ENCODE data around the gene RCC1.

The RCC1 gene

GRCh38 chr1:28506907-28507246 is 1.0 kb downstream of the RCC1 start:
- Histone ChIP-seq H3K9me3 (ENCODE audit: control insufficient read depth, low read length) (no peaks in the 10 kb centered on the region), H3K27ac (peak overlapping the region; percentile 56), H3K4me3 (ENCODE audit: low read depth, low read length) (peak overlapping the region; percentile 86), H3K79me2 (no peaks in the 10 kb centered on the region), H3K9ac (no peak overlapping the region), H3K4me2 (ENCODE audit: low read length) (peak overlapping the region; percentile 64), H3K4me1 (no peaks in the 10 kb centered on the region), H3K27me3 (ENCODE audit: control insufficient read depth, insufficient read depth, low read length) (no peaks in the 10 kb centered on the region), H2AFZ (no peak overlapping the region), H3K36me3 (ENCODE audit: control insufficient read depth, insufficient read depth, low read length) (no peaks in the 10 kb centered on the region)
- TF ChIP-seq CTCF (IDR thresholded peaks at IDR 0.05): no peak

- H3K4me3 ChIP-seq (ENCODE audit: low read depth, low read length): peak overlapping the region; percentile 86
- no peaks in the 10 kb centered on the region for H3K27me3 ChIP-seq (ENCODE audit: control insufficient read depth, insufficient read depth, low read length)
- H3K79me2 ChIP-seq: no peaks in the 10 kb centered on the region
- peak overlapping the region; percentile 64 for H3K4me2 ChIP-seq (ENCODE audit: low read length)
- no peaks in the 10 kb centered on the region for H3K36me3 ChIP-seq (ENCODE audit: control insufficient read depth, insufficient read depth, low read length)
- no peak overlapping the region for H2AFZ ChIP-seq
- H3K27ac ChIP-seq: no peak overlapping the region
- TF ChIP-seq CTCF (IDR thresholded peaks at IDR 0.05): no peak
- no peak overlapping the region for H3K9ac ChIP-seq
- no peaks in the 10 kb centered on the region for H3K4me1 ChIP-seq
- no peaks in the 10 kb centered on the region for H3K9me3 ChIP-seq (ENCODE audit: control insufficient read depth, low read length)
These were observed 1.4 kb downstream of the RCC1 start for GRCh38 chr1:28507247-28507645.

GRCh38 chr1:28507646-28508434 is 2.0 kb downstream of the RCC1 start:
- Histone ChIP-seq H3K4me2 (ENCODE audit: low read length) (peak overlapping the region; percentile 64), H3K9ac (no peak overlapping the region), H3K27ac (no peak overlapping the region), H3K4me1 (no peaks in the 10 kb centered on the region), H3K79me2 (no peaks in the 10 kb centered on the region), H3K27me3 (ENCODE audit: control insufficient read depth, insufficient read depth, low read length) (no peaks in the 10 kb centered on the region), H3K9me3 (ENCODE audit: control insufficient read depth, low read length) (no peaks in the 10 kb centered on the region), H3K36me3 (ENCODE audit: control insufficient read depth, insufficient read depth, low read length) (no peaks in the 10 kb centered on the region), H2AFZ (no peak overlapping the region), H3K4me3 (ENCODE audit: low read depth, low read length) (no peak overlapping the region)
- no peak for TF ChIP-seq CTCF (IDR thresholded peaks at IDR 0.05)

GRCh38 chr1:28508435-28508754 is 2.6 kb downstream of the RCC1 start:
- H3K36me3 ChIP-seq (ENCODE audit: control insufficient read depth, insufficient read depth, low read length): no peaks in the 10 kb centered on the region
- H3K4me3 ChIP-seq (ENCODE audit: low read depth, low read length): no peak overlapping the region
- H2AFZ ChIP-seq: no peak overlapping the region
- H3K9me3 ChIP-seq (ENCODE audit: control insufficient read depth, low read length): no peaks in the 10 kb centered on the region
- TF ChIP-seq CTCF (IDR thresholded peaks at IDR 0.05): no peak
- H3K4me1 ChIP-seq: no peaks in the 10 kb centered on the region
- no peaks in the 10 kb centered on the region for H3K79me2 ChIP-seq
- no peak overlapping the region for H3K4me2 ChIP-seq (ENCODE audit: low read length)
- H3K9ac ChIP-seq: no peak overlapping the region
- H3K27me3 ChIP-seq (ENCODE audit: control insufficient read depth, insufficient read depth, low read length): no peaks in the 10 kb centered on the region
- no peak overlapping the region for H3K27ac ChIP-seq

- Histone ChIP-seq H3K9me3 (ENCODE audit: control insufficient read depth, low read length) (no peaks in the 10 kb centered on the region), H3K27me3 (ENCODE audit: control insufficient read depth, insufficient read depth, low read length) (no peaks in the 10 kb centered on the region), H3K4me2 (ENCODE audit: low read length) (no peak overlapping the region), H3K36me3 (ENCODE audit: control insufficient read depth, insufficient read depth, low read length) (no peaks in the 10 kb centered on the region), H3K79me2 (no peaks in the 10 kb centered on the region), H2AFZ (no peak overlapping the region), H3K27ac (no peak overlapping the region), H3K9ac (no peak overlapping the region), H3K4me1 (no peaks in the 10 kb centered on the region), H3K4me3 (ENCODE audit: low read depth, low read length) (no peak overlapping the region)
- no peak for TF ChIP-seq CTCF (IDR thresholded peaks at IDR 0.05)
These were observed 3.9 kb downstream of the RCC1 start for GRCh38 chr1:28509705-28510272.
